Panc1 (cell line): ENCODE measurements around the gene CPNE9. TPM values are rescaled to one million over a fixed set of nuclear protein-coding genes. Genes with fewer than 3 reads are reported as not detected.

ENCODE experiments used
- ATAC-seq: fragments of 200-7000 bp; cut with Tn5 transposase; 2 replicates; pipeline ENCODE4 v1.9.1; 2020; ENCODE audit warnings: mild to moderate bottlenecking, moderate library complexity
- BruUV-seq: library from RNA; stranded (reverse); fragments of 400-500 nt; replicated peaks from 2 replicates; lab custom pipeline; 2021; lab: Mats Ljungman, UMichigan
- CTCF ChIA-PET: fragments of 300-600 bp; sonication (Branson Sonifier 250); formaldehyde crosslinking; loops from one replicate; lab custom pipeline; 2022; ENCODE audit warnings: antibody characterized with exemption; lab: Charles Lee
- POLR2A ChIA-PET: fragments of 300-600 bp; sonication (Branson Sonifier 250); formaldehyde crosslinking; loops from one replicate; lab custom pipeline; 2022; ENCODE audit warnings: antibody characterized with exemption; lab: Charles Lee
- DNase-seq: peaks from one replicate; pipeline ENCODE4 v3.0.0-alpha.2; 2010; ENCODE audit warnings: low read depth, low spot score
- H3K27ac ChIP-seq: 2 replicates; pipeline ENCODE4 v1.5.1; 2011; ENCODE audit warnings: mild to moderate bottlenecking, low read length, inconsistent platforms
- H3K27me3 ChIP-seq: fragments of 200-500 bp; sonication (Bioruptor generic); 2 replicates; pipeline ENCODE4 v1.6.0; 2014; ENCODE audit warnings: low read length, inconsistent platforms; ENCODE audit not compliant: control insufficient read depth, insufficient read depth
- H3K36me3 ChIP-seq: fragments of 200-500 bp; sonication (Bioruptor generic); 2 replicates; pipeline ENCODE4 v1.5.1; 2014; ENCODE audit warnings: inconsistent platforms, mild to moderate bottlenecking, low read length, moderate library complexity; ENCODE audit not compliant: control insufficient read depth, insufficient read depth
- H3K4me1 ChIP-seq: 2 replicates; pipeline ENCODE4 v1.5.1; 2011; ENCODE audit warnings: inconsistent platforms, mild to moderate bottlenecking, low read length, moderate library complexity; ENCODE audit not compliant: control insufficient read depth, insufficient read depth
- H3K4me3 ChIP-seq, 2 experiments: 2 replicates each; pipeline ENCODE4 v1.5.1; 2011 to 2012; ENCODE audit warnings: low read depth in 2 of 2, low read length in 2 of 2, mild to moderate bottlenecking in 2 of 2, inconsistent platforms in 1 of 2, moderate library complexity in 1 of 2
- H3K9me3 ChIP-seq: fragments of 200-500 bp; sonication (Bioruptor generic); 2 replicates; pipeline ENCODE4 v1.5.1; 2014; ENCODE audit warnings: low read depth, mild to moderate bottlenecking, inconsistent platforms, low read length, moderate library complexity; ENCODE audit not compliant: control insufficient read depth, insufficient read depth
- CTCF ChIP-seq: fragments of 450-650 bp; IDR thresholded peaks from 2 replicates; pipeline ENCODE4 v1.5.1; 2017; ENCODE audit warnings: mild to moderate bottlenecking
- POLR2AphosphoS5 ChIP-seq: IDR thresholded peaks from 2 replicates; pipeline ENCODE4 v1.6.1; 2012; ENCODE audit warnings: mild to moderate bottlenecking, low read depth, low read length, moderate library complexity
- REST ChIP-seq, 2 experiments: IDR thresholded peaks; 2 replicates each; pipeline ENCODE4 v1.6.1; 2011 to 2012; ENCODE audit warnings: low read depth in 2 of 2, control low read depth in 1 of 2, low read length in 1 of 2, mild to moderate bottlenecking in 1 of 2, moderate library complexity in 1 of 2; ENCODE audit not compliant: insufficient read depth in 1 of 2
- SIN3A ChIP-seq: IDR thresholded peaks from 2 replicates; pipeline ENCODE4 v1.6.1; 2012; ENCODE audit warnings: low read depth, mild to moderate bottlenecking, low read length, moderate library complexity, borderline replicate concordance; ENCODE audit not compliant: insufficient read depth
- TCF7L2 ChIP-seq: IDR thresholded peaks from 2 replicates; pipeline ENCODE4 v1.6.1; 2011; ENCODE audit warnings: mild to moderate bottlenecking, low read depth, low read length, inconsistent platforms
- in situ Hi-C: cut with HindIII; loops from 2 replicates; pipeline ENCODE4 v1.10.0; 2016; ENCODE audit warnings: low sequenced_read_pairs, low pct_unique_long_range_greater_than_20kb
- intact Hi-C: fragments of 100-400 bp; cut with micrococcal nuclease; formaldehyde crosslinking; loops from one replicate; pipeline ENCODE4 v1.10.0; 2022; ENCODE audit not compliant: unreplicated experiment
- total RNA-seq: library from RNA; stranded (reverse); gene quantifications from one replicate; pipeline ENCODE4 v1.2.1, GENCODE V29; 2021; ENCODE audit not compliant: unreplicated experiment

CPNE9 gene
- total RNA-seq, 1 experiment from 2014 or later = 0.13 TPM

- ATAC-seq = no peak
Measured at GRCh38 chr3:9679476-9680080, 24.1 kb upstream of the CPNE9 start.

More at GRCh38 chr3:9679476-9680080, 24.1 kb upstream of the CPNE9 start:
- BruUV-seq = no TSS peak
- intact Hi-C loops (no loop called here), in situ Hi-C loops (no loop called here)
- DNase-seq = no peak
- no peaks in the 10 kb centered on the region for H3K27me3 ChIP-seq
- ChIA-PET CTCF (no interaction called here), POLR2A (no interaction called here)
- no peak overlapping the region for H3K27ac ChIP-seq
- no peaks in the 10 kb centered on the region for H3K4me1 ChIP-seq
- H3K36me3 ChIP-seq = no peaks in the 10 kb centered on the region; the same call in 1 of the 2 replicates
- no peaks in the 10 kb centered on the region for H3K9me3 ChIP-seq
- TF ChIP-seq TCF7L2 = no peak
- TF ChIP-seq REST (IDR thresholded peaks at IDR 0.05; ENCODE audit: insufficient read depth in 1 of 2, low read depth in 2 of 2, low read length in 1 of 2) = no peak
- no peak for TF ChIP-seq SIN3A
- TF ChIP-seq POLR2AphosphoS5 = no peak
- no peak for TF ChIP-seq CTCF
- no peak overlapping the region for H3K4me3 ChIP-seq
